Measurements from ENCODE around the gene SNRPB.

SNRPB gene

GRCh38 chr20:2473516-2473915 is 2.9 kb upstream of the SNRPB start:
- DNase-seq, result no peak

- peak; percentile 70 for DNase-seq
Observed at GRCh38 chr20:2469991-2470422, 582 bp downstream of the SNRPB start.

DNA sequence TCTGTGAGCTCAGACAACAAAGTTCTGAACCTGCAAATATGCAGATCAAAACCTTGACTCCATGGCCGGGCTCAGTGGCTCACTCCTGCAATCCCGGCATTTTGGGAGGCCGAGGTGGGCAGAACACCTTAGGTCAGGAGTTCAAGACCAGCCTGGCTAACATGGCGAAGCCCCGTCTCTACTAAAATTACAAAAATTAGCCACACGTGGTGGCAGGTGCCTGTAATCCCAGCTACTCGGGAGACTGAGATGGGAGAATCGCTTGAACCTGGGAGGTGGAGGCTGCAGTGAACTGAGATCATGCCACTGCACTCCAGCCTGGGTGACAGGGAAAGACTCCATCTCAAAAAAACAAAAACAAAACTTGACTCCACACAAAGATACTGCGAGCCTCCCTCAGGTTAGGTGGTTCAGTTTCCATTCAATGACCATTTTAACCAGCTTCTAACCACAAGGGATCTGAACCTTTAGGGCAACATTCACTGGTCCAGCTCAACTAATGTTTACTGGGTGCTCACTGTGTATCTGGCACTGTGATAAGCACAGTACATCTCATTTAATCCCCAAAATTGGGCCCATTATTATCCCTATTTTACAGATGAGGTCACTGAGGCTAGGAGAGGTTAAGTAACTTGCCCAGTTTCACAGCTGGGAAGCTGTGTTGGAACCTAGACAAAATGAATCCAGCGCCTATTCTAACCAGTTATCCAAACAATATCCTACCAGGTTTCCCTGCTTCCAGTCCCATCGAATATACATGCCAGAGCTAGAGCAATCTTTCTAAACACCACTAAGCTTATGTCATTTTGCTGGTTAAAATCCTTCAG is 1.8 kb downstream of the SNRPB start:
- no peak for DNase-seq

- DNase-seq, result no peak
Observed at GRCh38 chr20:2467412-2467811, 3.2 kb downstream of the SNRPB start.

- DNase-seq, result no peak
Observed at GRCh38 chr20:2465100-2465499, 5.5 kb downstream of the SNRPB start.

GRCh38 chr20:2463616-2464365 is 6.8 kb downstream of the SNRPB start:
- no peak for DNase-seq

DNA sequence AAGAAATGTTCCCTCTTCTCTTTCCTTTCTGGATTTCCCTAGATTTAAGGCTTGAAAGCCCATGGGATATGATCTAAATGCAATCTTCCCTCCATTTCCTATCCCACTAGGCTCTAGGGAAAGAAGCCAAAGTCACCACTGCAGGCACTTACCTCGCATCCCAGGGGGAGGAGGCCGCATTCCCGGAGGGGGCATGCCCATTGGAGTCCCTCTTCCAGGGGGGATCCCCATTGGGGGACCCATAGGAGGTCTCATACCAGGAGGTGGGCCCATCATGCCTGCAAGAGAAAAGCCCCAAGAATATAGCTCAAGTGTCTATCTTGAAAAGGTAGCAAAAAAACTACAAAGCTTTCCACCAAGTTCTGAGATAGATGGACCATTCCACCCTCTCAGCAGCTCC is 8.1 kb downstream of the SNRPB start:
- no peak for DNase-seq

GRCh38 chr20:2460752-2461424 is 9.7 kb downstream of the SNRPB start:
- DNase-seq, result no peak

- no peak for DNase-seq
Observed at GRCh38 chr20:2459981-2460751, 10.4 kb downstream of the SNRPB start.

- no peak for DNase-seq
Observed at GRCh38 chr20:2458919-2459499, 11.6 kb downstream of the SNRPB start.

DNA sequence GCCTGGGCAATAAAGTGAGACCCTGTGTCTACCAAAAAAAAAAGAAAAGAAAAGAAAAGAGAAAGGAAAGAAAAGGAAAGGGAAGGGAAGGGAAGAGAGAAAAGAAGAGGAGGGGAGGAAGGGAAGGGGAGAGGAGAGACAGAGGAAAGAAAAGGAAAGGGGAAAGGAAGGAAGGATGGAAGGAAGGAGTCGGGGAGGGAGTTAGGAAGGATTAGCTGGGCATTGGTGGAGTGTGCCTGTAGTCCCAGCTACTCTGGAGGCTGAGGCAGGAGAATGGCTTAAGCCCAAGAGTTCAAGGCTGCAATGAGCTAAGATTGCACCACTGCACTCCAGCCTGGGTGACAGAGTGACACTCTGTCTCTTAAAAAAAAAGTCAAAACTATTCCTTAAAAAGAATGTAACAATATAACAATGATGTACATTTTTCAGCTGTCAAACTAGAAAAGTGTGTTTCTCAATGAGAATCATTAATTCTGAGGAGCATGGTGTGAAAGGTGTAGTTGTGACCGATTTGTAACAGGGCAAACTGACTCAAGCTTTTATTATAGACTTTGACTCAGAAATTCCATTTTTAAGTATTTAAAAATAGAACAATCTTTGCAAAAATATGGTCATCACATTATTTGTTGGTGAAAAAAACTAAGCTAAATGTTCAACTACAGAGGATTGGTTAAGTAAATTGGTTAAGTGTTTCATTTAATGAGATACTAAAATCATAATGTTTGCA is 14.7 kb downstream of the SNRPB start:
- no peak for DNase-seq

DNA sequence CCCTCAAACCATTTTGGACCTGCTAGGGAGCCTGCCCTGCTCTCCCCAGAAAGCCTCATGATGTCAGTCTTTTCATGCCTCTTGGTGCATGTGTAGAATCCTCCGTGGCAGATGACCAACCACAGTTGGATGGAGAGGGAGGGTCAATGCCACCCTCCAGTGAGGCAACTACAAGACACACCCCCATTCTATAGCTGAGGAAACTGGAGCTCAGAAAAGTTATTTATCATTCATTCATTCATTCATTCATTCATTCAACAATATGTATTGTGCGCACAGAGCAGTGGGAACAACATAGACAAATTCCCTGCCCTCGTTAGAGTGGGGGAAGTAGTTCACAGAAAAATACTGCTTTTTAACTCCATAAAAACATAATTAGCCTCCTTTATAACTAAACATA is 16.8 kb downstream of the SNRPB start:
- no peak for DNase-seq

DNA sequence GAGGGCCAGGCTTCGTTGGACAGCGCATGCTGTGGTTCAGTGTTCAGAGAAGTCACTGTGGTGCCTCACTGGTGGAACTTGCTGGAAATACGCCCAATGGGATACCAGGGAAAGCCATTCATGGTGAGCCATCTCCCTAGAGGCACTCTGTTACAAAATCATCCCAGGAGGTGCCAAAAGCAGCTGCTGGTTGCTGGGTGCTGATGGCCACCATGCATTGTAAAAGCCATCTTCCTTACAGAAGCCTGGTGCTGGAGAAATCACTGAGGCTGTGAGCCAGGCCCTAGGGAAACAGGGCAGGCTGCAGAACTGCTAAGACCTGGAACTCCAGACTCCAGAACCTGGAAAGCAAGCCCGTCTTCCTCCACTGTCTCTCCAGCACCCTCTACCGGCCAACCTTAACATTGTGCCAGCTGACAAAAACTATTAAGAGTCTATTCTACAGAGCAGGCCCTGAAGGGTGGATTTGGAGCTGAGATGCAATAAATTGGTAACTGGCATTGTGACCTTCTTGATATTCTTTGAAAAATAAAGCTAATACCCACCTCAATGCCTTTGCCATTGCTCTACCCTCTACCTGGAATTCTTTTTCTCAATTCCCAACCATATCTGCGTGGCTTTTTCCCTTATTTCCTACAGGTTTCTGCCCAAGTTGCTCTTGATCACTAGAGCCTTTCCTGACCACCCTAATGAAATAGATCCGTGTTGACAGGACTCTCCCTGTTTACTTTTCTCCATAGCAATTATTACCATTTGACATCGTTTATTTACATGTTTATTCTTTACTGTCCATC is 18.5 kb downstream of the SNRPB start:
- peak; percentile 71 for DNase-seq

DNA sequence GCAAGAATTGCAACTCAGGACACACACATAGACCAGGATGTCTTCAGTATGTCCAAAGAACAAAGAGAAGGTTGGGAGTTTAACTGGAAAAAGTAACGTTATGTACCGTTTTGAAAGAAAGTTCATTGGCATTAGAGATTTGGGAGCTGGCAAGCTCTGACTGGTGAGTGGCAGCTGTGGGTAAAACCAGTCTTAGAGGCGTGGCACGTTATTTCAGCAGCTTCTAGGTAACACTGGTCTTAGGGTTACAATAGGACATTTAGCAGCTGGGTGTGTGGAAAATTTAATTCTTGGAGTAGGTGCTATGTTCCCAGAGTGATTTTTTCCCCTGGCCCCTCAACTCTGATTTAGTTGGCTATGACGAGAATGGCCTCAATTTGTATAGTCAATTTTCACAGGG is 19.2 kb downstream of the SNRPB start:
- DNase-seq, result no peak

DNA sequence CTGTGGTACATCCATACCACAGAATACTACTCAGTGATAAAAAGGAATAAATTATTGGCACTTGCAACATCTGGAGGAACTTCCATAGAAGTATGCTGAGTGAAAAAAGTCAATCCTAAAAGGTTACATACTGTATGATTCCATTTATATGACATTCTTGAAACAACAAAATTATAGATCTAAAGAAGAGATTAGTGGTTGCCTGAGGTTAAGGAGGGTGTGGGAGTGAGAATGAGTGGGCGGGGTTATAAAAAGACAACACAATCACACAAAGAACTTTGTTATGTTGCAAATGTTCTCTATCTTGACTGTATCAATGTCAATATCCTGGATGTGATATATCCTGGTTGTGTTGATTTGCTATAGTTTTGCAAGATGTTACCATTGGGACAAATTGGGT is 21.2 kb downstream of the SNRPB start:
- no peak for DNase-seq

- DNase-seq, result no peak
Observed at GRCh38 chr20:2446845-2447244, 23.7 kb downstream of the SNRPB start.

DNA sequence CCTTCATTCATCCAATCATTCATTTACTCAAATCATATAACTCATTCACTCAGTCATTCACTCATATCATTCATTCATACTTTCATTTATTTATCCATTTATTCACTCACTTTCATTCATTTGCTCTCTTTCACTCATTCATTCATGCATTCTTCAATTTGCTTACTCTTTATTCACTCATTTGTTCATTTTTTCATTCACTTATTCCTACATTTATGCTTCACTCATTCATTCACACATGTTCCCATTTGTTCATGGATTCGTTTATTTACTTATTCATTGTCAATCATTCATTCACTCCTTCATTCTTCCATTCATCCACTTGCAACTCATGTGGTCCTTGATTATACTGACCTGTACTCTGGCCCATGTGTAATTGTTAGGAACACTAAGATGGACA is 39.4 kb downstream of the SNRPB start:
- DNase-seq, result no peak

DNA sequence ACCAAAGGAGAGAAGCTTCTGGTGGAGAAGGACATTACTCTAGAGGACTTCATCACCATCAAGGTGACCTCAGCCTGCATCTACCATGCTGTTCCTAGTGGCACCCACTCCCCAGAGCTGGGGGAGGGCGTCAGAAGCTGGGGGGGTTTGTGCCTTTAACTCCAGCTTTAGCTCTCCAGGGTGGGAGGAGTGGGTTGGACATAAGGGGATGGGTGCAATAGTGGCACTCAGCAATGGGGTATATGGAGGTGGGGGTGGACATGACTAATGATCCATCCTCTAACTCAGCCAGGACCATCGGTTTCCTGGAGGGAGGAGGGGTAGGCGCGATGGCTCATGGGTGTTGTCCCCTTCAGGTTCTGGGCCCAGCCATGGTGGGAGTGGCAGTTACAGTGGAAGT is 40.1 kb downstream of the SNRPB start:
- DNase-seq, result no peak

DNA sequence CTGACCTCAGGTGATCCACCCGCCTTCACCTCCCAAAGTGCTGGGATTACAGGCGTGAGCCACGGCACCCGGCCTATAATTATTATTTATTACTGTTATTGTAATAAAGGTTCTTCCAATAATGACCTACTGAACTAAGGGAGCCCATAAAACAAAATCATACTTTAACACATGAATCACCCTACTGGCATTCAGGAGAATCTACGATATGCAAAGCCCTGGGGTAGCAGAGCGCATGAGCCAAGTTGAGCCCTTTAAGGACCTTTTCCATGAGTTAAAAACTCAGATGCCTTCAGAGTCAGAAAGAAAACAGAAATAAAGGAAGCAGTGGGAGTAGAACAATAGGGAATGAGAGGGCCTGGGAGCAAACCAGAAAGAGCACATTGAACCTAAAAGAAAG is 41.5 kb downstream of the SNRPB start:
- no peak for DNase-seq

GRCh38 chr20:2421247-2421646 is 49.3 kb downstream of the SNRPB start:
- no peak for DNase-seq

- no peak for DNase-seq
Observed at GRCh38 chr20:2420510-2420909, 50.1 kb downstream of the SNRPB start.
